Measurements from ENCODE around the gene SLC26A6. TPM values are rescaled to one million over a fixed set of nuclear protein-coding genes. Genes with fewer than 3 reads are reported as not detected.

SLC26A6 gene
- total RNA-seq, 1 experiment from 2014 or later, result 36.3 TPM

GRCh38 chr3:48637305-48637704 is 2.0 kb upstream of the SLC26A6 start:
- ChIA-PET POLR2A (no interaction called here), CTCF (no interaction called here)
- Histone ChIP-seq H3K4me1 (ENCODE audit: control insufficient read depth, insufficient read depth, low read length) (peaks cover 18% of the 10 kb centered on the region), H3K27me3 (ENCODE audit: control insufficient read depth, insufficient read depth, low read length) (no peaks in the 10 kb centered on the region), H3K36me3 (ENCODE audit: control insufficient read depth, insufficient read depth, low read length) (peaks cover 2% of the 10 kb centered on the region), H3K9me3 (ENCODE audit: control insufficient read depth, insufficient read depth, low read depth, low read length) (no peaks in the 10 kb centered on the region), H3K4me3 (ENCODE audit: low read depth in 2 of 2, low read length in 2 of 2) (no peak overlapping the region), H3K27ac (ENCODE audit: low read length) (no peak overlapping the region)
- intact Hi-C loops (cut with micrococcal nuclease; ENCODE audit: unreplicated experiment) (no loop called here), in situ Hi-C loops (cut with HindIII; ENCODE audit: low pct_unique_long_range_greater_than_20kb, low sequenced_read_pairs) (no loop called here)
- BruUV-seq (replicated peaks), result no TSS peak
- TF ChIP-seq SIN3A (IDR thresholded peaks at IDR 0.05; ENCODE audit: borderline replicate concordance, insufficient read depth, low read depth, low read length) (no peak), CTCF (IDR thresholded peaks at IDR 0.05) (no peak), POLR2AphosphoS5 (IDR thresholded peaks at IDR 0.05; ENCODE audit: low read depth, low read length) (no peak), REST (IDR thresholded peaks at IDR 0.05; ENCODE audit: insufficient read depth in 1 of 2, low read depth in 2 of 2, low read length in 1 of 2) (no peak), TCF7L2 (IDR thresholded peaks at IDR 0.05; ENCODE audit: low read depth, low read length) (no peak)
- ATAC-seq (no peak), DNase-seq (ENCODE audit: low read depth, low spot score) (no peak)

- intact Hi-C loops (cut with micrococcal nuclease; ENCODE audit: unreplicated experiment) (no loop called here), in situ Hi-C loops (cut with HindIII; ENCODE audit: low pct_unique_long_range_greater_than_20kb, low sequenced_read_pairs) (no loop called here)
- TF ChIP-seq SIN3A (IDR thresholded peaks at IDR 0.05; ENCODE audit: borderline replicate concordance, insufficient read depth, low read depth, low read length), result no peak
- TF ChIP-seq TCF7L2 (IDR thresholded peaks at IDR 0.05; ENCODE audit: low read depth, low read length), result no peak
- TF ChIP-seq CTCF (IDR thresholded peaks at IDR 0.05), result no peak
- TF ChIP-seq REST (IDR thresholded peaks at IDR 0.05; ENCODE audit: insufficient read depth in 1 of 2, low read depth in 2 of 2, low read length in 1 of 2), result no peak
- no peak for TF ChIP-seq POLR2AphosphoS5 (IDR thresholded peaks at IDR 0.05; ENCODE audit: low read depth, low read length)
- Histone ChIP-seq H3K27ac (ENCODE audit: low read length) (peak overlapping the region; percentile 87), H3K4me3 (ENCODE audit: low read depth in 2 of 2, low read length in 2 of 2) (peak overlapping the region; percentile 74 to 85), H3K4me1 (ENCODE audit: control insufficient read depth, insufficient read depth, low read length) (peaks cover 18% of the 10 kb centered on the region), H3K27me3 (ENCODE audit: control insufficient read depth, insufficient read depth, low read length) (no peaks in the 10 kb centered on the region), H3K9me3 (ENCODE audit: control insufficient read depth, insufficient read depth, low read depth, low read length) (no peaks in the 10 kb centered on the region), H3K36me3 (ENCODE audit: control insufficient read depth, insufficient read depth, low read length) (peaks cover 2% of the 10 kb centered on the region)
- ATAC-seq, result no peak
- BruUV-seq (replicated peaks), result no TSS peak
- ChIA-PET POLR2A (no interaction called here), CTCF (interaction anchor here (0.9 kb wide), 1 partner anchor 8 kb away, joined by 3 read pairs; no protein-coding TSS in a partner anchor)
- DNase-seq (ENCODE audit: low read depth, low spot score), result no peak
Observed at GRCh38 chr3:48636149-48636655, 941 bp upstream of the SLC26A6 start.
